Testis (tissue), 2 donors: Measurements from ENCODE around the gene PPP2R2C.

Source experiments
- CTCF ChIP-seq, 3 experiments: fragments of 450-650 bp in 2 of 3; fragments of 200-600 bp in 1 of 3; sonication (generic) in 1 of 3; IDR thresholded peaks; one replicate each; pipeline ENCODE4 v1.5.1; 2016 to 2019; ENCODE audit warnings: antibody characterized with exemption in 3 of 3, mild to moderate bottlenecking in 2 of 3, moderate library complexity in 1 of 3
- POLR2A ChIP-seq: fragments of 450-650 bp; IDR thresholded peaks from one replicate; pipeline ENCODE4 v1.6.1; 2017; ENCODE audit warnings: antibody characterized with exemption, mild to moderate bottlenecking, moderate library complexity

- TF ChIP-seq CTCF (IDR thresholded peaks at IDR 0.05) (no peak), POLR2A (no peak)
Measured at GRCh38 chr4:6324999-6325787, 147.2 kb downstream of the PPP2R2C start.
